ENCODE results near the gene ZNF592. TPM values are rescaled to one million over a fixed set of nuclear protein-coding genes. Genes with fewer than 3 reads are reported as not detected.

ZNF592 gene
- total and polyA plus RNA-seq, 7 donors = 13.1 to 43.3 (median 33.8) TPM

- Histone ChIP-seq H3K4me3 (no peak overlapping the region), H3K9me3 (no peaks in the 10 kb centered on the region), H3K4me1 (peaks cover 63% of the 10 kb centered on the region), H3K36me3 (ENCODE audit: insufficient read depth in 1 of 2, low read depth in 1 of 2) (peaks cover 0 to 10% of the 10 kb centered on the region in 2 donors), H3K27me3 (ENCODE audit: insufficient read depth in 3 of 3, low read length in 2 of 3) (no peaks in the 10 kb centered on the region), H3K27ac (no peak overlapping the region)
- WGBS, 3 donors = 95 to 100% (median 100%) methylated on average over 1 of the region's 1 CpG
- ATAC-seq = no peak
- intact Hi-C loops (cut with DNase I) = loop anchor here in 1 of 2 donors (5.0 kb wide), 1 partner anchor 52 kb away; no protein-coding TSS in a partner anchor
- TF ChIP-seq CTCF (IDR thresholded peaks at IDR 0.05) = no peak
- no peak for DNase-seq
Observed at GRCh38 chr15:84760219-84760618, 11.8 kb downstream of the ZNF592 start.

GRCh38 chr15:84761607-84762131 lies 13.3 kb downstream of the ZNF592 start:
- ATAC-seq = no peak
- no peak for DNase-seq
- Histone ChIP-seq H3K9me3 (no peaks in the 10 kb centered on the region), H3K27me3 (ENCODE audit: insufficient read depth in 3 of 3, low read length in 2 of 3) (no peaks in the 10 kb centered on the region), H3K4me1 (peaks cover 53% of the 10 kb centered on the region), H3K27ac (peak overlapping the region; percentile 47), H3K36me3 (ENCODE audit: insufficient read depth in 1 of 2, low read depth in 1 of 2) (peaks cover 0 to 23% of the 10 kb centered on the region in 2 donors), H3K4me3 (no peak overlapping the region)
- intact Hi-C loops (cut with DNase I) = loop anchor here in 1 of 2 donors (5.0 kb wide), 1 partner anchor 51 kb away; no protein-coding TSS in a partner anchor
- WGBS, 3 donors = 24 to 37% (median 35%) methylated on average over 4 of the region's 4 CpGs
- no peak for TF ChIP-seq CTCF (IDR thresholded peaks at IDR 0.05)

- WGBS, 3 donors = 64 to 87% (median 64%) methylated on average over 3 of the region's 3 CpGs
- Histone ChIP-seq H3K4me3 (no peak overlapping the region), H3K36me3 (ENCODE audit: insufficient read depth in 1 of 2, low read depth in 1 of 2) (peaks cover 0 to 35% of the 10 kb centered on the region in 2 donors), H3K4me1 (peaks cover 53% of the 10 kb centered on the region), H3K9me3 (no peaks in the 10 kb centered on the region), H3K27ac (peak overlapping the region; percentile 47), H3K27me3 (ENCODE audit: insufficient read depth in 3 of 3, low read length in 2 of 3) (no peaks in the 10 kb centered on the region)
- no peak for DNase-seq
- no peak for TF ChIP-seq CTCF (IDR thresholded peaks at IDR 0.05)
- peak; percentile 25 to 67 (median 57) for ATAC-seq
- intact Hi-C loops (cut with DNase I) = loop anchor here in 1 of 2 donors (5.0 kb wide), 1 partner anchor 49 kb away; no protein-coding TSS in a partner anchor
Observed at GRCh38 chr15:84762840-84763572, 14.6 kb downstream of the ZNF592 start.

- Histone ChIP-seq H3K36me3 (ENCODE audit: insufficient read depth in 1 of 2, low read depth in 1 of 2) (peaks cover 0 to 51% of the 10 kb centered on the region in 2 donors), H3K4me1 (peaks cover 39% of the 10 kb centered on the region), H3K27ac (peak overlapping the region; percentile 47), H3K9me3 (no peaks in the 10 kb centered on the region), H3K27me3 (ENCODE audit: insufficient read depth in 3 of 3, low read length in 2 of 3) (no peaks in the 10 kb centered on the region), H3K4me3 (no peak overlapping the region)
- TF ChIP-seq CTCF (IDR thresholded peaks at IDR 0.05) = no peak
- no peak for DNase-seq
- no peak for ATAC-seq
- intact Hi-C loops (cut with DNase I) = loop anchor here in 1 of 2 donors (5.0 kb wide), 1 partner anchor 48 kb away; no protein-coding TSS in a partner anchor
- WGBS, 3 donors = 86 to 90% (median 87%) methylated on average over 3 of the region's 3 CpGs
Observed at GRCh38 chr15:84764585-84764984, 16.2 kb downstream of the ZNF592 start.
